Subcutaneous adipose tissue (tissue), 4 donors: ENCODE measurements around the gene TBC1D16. TPM values are rescaled to one million over a fixed set of nuclear protein-coding genes. Genes with fewer than 3 reads are reported as not detected.

ENCODE experiments used
- total RNA-seq, 4 donors: library from RNA; depleted of rRNA; stranded (reverse); fragments of >200 nt; gene quantifications; one replicate each; pipeline ENCODE4 v1.1.0, GENCODE V29; 2016
- TF ChIP-seq, protein P1 (sequence below): fragments of 450-650 bp; IDR thresholded peaks from one replicate; pipeline ENCODE4 v1.5.1; 2016; ENCODE audit warnings: low read depth, mild to moderate bottlenecking, control low read depth, antibody characterized with exemption, moderate library complexity

The TBC1D16 gene
- total RNA-seq, 4 donors from 2014 or later = 43.5 to 115 (median 60.5) TPM

DNA sequence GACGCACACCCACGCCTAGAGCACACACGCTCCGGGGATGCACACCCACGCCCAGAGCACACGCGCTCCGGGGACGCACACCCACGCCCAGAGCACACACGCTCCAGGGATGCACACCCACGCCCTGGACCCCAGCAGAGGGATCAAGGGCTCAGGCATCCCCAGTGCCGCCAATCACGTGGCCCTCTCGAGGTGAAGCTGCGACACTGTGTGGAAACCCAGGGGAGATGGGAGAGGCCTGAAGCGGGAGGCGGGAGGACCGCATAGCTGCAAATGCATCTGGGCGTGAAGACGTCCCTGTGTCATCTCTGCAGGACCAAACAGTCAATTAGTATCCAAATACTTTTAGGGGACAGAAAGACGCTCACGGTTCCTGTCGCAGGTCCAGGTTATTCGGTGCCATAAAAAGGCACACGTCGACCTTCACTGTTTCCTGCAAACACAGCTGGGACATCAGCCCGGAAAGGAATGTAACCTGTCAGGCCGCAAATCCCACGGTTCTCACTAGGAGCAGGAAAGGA lies 56.4 kb downstream of the TBC1D16 start:
- TF ChIP-seq, protein P1, sequence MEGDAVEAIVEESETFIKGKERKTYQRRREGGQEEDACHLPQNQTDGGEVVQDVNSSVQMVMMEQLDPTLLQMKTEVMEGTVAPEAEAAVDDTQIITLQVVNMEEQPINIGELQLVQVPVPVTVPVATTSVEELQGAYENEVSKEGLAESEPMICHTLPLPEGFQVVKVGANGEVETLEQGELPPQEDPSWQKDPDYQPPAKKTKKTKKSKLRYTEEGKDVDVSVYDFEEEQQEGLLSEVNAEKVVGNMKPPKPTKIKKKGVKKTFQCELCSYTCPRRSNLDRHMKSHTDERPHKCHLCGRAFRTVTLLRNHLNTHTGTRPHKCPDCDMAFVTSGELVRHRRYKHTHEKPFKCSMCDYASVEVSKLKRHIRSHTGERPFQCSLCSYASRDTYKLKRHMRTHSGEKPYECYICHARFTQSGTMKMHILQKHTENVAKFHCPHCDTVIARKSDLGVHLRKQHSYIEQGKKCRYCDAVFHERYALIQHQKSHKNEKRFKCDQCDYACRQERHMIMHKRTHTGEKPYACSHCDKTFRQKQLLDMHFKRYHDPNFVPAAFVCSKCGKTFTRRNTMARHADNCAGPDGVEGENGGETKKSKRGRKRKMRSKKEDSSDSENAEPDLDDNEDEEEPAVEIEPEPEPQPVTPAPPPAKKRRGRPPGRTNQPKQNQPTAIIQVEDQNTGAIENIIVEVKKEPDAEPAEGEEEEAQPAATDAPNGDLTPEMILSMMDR = no peak

DNA sequence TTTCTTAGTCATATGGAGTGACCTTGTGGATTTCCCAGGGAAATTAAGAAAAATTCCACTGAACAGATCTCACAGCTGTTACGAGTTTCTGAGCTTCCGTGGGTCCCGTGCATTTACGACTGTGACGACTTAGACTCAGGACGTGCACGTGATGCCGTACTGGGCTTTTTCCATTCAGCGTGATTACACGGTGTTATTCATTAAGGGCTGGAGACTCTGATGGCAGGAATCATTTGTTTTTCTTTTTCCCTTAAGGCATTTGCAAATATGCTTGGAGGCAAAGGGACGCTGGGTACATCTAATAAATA lies 57.2 kb downstream of the TBC1D16 start:
- TF ChIP-seq, protein P1 = no peak

DNA sequence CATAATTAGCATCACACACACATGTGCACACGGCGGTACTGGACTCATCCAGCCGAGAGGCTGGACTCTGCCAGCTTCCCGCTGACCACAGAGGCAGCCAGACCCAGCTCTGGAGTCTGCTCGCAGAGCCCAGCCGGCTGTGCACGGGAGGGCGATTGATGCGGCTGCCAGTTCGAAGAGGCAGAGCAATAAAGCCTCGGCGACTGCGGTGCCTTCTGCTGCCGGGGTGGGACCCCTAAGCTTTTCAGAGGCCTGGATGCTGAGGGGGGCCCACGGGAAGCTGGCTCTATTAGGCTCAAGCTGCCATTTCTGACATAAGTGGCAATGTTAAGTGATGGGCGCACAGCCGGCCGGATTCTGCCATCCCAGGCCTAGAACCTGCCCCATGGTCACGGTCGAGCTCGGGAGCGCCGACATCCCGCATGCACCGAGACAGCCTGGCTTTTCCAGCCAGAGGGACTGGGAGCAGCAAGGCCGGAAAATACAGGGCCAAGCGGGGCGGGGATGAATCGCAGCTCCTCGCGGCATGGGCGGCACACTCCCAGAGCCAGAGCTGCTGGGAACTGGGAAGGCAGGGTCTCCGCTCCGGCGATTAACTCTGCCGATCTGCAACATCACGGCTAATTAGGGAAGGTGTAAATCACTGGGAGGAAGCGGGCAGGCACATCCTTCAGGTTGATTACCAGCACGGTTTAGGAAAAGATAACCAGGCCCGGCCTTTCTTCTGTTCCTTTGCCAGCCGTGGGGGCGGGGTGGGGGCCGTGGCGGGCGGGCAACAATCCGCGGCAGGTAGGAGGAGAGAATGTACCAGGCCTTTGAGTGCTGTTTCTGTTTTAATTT lies 57.7 kb downstream of the TBC1D16 start:
- TF ChIP-seq, protein P1 = no peak

DNA sequence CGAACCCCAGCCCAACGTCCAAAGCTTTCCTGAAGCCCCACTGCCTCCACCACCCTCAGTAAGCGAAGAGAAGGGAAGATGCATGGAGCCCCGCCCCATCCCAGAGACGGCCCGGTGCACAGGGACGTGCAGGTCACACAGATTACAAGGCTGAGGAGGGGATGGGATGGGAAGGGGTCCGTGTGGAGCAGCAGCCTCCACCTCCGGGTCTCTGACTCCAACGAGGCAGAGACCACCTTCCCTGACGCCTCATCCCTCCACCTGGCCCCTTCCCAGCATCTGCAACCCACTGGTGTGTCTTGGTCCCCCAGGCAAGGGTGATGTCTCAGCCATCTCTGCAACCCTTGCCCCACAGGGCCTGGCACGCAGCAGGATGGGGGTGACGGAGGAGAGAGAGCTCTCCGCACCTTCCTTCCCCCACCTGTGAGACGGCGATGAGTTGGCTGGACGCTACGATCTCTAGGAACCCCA lies 58.5 kb downstream of the TBC1D16 start:
- TF ChIP-seq, protein P1 = no peak

DNA sequence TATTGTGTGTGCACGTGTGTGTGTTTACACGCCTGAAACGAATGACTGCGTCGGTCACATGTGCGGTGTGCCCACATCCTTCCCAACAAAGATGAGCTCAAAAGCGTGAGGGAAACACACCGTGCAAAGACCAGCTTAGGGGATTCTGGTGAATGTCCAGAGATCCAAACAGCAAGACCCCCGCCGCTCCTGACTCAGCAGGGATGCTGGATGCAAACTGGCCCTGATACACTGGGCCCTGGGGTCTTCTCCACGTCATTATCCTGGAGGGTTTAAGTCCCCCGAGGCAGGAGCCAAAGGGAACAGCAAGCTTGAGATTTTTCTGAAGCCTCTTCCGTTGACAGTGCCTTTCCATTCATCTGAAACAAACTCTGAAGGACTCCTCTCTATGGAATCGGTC lies 59.2 kb downstream of the TBC1D16 start:
- TF ChIP-seq, protein P1 = no peak

DNA sequence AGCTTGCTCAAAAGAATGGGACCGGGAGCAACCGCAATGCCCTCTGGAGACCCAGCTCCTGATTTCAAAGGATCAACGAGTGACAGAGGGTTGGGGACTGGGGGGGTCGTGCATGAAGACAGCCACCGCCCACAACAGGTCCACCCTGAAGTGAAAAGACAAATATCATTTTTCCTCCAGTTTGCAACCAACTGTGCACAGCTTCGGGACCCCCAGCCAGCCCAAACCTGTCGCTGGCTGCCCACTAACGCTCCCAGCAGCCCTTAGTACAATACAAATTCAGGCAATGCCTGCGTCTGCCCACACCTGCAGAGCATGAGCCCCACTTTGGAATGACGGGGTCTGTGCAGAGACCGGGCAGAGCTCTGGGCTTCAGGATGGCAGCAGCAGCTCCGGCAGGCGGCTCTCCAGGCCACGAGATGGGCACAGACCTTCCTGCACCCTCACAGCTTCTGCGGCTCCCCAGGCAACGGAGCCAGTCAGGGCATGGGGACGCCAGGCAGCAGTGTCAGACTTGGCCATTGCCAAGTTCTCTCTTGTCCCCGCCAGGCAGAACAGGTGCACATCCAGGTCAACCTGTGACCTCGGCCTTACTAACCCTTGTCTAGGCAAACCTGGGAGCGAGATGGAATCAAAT lies 60.1 kb downstream of the TBC1D16 start:
- TF ChIP-seq, protein P1 = no peak
